Left kidney (tissue), 2 donors: ENCODE data around the gene TSC2. TPM values are rescaled to one million over a fixed set of nuclear protein-coding genes. Genes with fewer than 3 reads are reported as not detected.
"Not testable (repeated sequence)": the region's sequence is repeated elsewhere in the genome, so short reads cannot be mapped to it uniquely, and the experiment has no call there.

ENCODE experiments used
- DNase-seq: peaks from one replicate; pipeline ENCODE4 v3.0.0-alpha.2; 2013
- polyA plus RNA-seq: library from polyadenylated mRNA; unstranded; fragments of 120-200 nt; gene quantifications from one replicate; pipeline ENCODE4 v1.2.1, GENCODE V29; 2013; ENCODE audit not compliant: insufficient read length

TSC2 gene
- polyA plus RNA-seq, 1 donor: 165 TPM

DNA sequence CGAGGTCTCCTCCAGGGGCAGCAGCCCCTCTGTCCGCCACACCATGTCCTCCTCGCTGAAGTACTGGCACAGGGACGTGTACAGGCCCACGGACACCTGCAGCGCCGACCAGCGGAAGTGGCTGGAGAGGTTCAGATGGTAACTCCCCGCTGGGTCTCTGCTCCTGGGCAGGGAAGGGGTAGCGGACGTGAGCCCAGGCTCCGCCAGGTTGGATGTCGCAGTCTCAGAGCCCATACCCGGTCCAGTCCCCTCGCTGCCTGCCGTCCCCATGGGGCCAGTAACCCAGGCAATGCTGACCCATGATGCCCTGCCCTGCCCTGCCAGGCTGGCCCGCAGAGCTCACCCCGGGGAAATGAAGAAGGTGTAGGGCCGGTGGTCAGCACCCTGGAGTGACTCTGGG, 54.7 kb downstream of the TSC2 start:
- no peak for DNase-seq

DNA sequence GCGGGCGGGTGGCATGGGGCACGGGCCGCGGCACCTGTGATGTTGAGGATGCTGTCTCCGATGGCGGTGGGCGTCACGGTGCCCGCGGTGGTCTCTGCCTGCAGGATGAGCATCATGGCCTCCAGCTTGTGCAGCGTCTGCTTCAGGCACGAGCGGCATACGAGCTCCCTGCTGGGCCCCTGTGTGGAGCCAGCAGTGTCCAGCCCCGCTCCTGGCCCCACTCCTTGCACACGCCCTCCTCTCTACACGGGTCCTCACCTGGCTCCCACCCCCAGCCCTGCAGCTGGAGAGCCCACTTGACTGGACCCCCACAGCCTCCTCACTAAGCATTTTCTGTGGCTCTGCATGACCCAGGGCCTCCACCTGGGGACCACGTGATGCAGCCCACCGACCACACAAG, 56.7 kb downstream of the TSC2 start:
- DNase-seq: not testable (repeated sequence)

DNA sequence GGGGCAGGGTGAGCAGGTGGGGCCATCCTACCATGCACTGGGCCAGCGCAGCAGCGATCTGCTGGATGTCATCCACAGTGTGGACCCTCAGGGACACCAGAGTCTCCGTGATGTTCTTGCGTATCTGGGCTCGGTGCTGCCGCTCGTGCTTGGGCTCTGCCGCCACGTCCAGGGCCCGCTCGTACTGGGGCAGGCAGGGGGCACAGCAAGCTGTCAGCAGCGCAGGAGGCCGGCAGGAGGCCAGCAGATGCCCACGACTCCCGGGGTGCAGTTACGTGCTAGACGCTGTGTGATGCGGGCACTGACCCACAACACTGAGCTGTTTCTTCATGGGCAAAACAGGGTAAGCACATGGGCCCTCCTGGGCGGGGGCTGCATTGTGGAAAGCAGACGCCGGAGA, 57.5 kb downstream of the TSC2 start:
- not testable (repeated sequence) for DNase-seq

DNA sequence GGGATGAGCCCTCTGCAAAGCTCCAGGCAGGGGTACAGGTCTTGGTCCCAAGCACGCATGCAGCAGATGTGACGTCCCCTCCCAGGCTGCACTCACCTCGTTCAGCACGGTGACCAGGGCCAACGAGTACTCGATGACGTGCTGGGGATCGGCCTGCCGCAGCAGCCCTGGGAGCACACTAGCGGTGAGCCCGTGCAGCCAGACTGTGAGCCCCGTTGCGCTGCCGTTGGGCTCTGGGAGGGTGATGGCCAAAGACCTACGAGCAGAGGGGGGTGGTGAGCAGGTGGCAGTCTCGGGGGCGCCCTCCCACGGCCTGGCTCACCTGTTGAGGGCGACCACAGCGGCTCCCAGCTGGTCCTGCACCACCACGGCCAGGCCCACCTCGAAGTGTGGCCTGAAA, 58.0 kb downstream of the TSC2 start:
- DNase-seq: not testable (repeated sequence)

DNA sequence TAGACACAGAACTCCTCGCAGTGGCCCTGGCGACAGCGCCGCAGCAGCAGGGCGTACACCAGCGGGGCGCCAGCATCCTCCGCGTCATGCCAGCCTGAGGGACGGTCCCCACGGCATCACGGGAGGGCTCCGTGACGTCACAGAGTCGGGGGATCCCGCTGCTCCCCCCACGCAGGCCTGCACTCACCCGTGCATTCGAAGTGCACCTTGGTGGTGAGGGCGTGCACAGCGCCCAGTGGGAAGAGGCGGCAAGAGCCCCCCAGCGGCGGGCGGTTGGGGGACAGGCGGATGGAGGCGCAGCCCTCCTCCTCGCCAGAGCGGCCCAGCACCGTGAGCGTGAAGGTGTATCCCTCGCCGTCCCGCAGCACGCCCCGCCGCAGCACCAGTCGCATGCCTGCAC, 58.4 kb downstream of the TSC2 start:
- not testable (repeated sequence) for DNase-seq

DNA sequence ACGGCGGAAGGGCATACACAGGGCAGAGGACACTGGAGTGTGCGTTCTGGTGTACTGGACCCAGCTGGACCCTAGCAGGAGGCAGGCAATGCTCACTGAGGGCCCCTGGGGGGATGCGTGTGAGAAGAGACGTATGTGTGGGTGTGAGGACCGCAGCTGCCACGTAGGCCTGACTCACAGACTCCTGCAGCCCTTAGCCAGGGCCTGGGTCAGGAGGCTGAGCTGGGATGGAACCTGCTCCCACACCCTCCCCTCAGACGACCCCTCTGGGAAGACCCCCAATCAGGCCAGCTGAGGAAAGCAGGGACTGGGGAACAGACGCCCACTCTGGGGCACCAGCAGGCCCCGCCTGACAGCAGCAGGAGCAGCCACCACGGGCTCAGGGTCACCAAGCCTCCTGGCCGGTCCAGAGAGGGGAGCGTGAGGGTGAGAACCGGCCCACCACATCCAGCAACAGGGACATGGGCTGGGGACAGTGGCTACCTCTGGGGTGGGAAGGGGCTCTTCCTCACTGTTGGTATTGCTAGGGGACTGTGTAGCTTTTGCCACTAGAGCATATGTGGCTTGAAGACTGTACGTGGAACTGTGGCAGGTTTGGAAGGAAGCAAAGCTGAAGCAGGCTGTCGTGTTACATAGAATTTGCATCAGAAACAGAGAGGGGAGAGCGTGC, 59.5 kb downstream of the TSC2 start:
- not testable (repeated sequence) for DNase-seq

DNA sequence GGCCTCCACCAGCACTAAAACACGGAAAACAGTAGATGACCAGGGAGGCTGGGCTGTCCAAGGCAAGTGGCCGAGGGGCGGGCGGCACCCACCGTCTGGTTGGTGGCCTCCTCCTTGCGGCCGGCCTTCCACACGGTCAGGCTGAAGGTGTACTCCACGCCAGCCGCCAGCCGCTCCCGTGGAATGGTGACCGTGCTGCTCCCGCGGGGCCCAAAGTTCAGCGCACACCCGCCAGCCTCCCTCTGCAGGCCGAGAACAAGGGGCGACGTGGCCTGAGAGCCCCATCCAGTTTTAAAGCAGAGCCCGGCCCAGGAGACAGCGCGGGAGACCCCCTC, 60.0 kb downstream of the TSC2 start:
- DNase-seq: not testable (repeated sequence)

DNA sequence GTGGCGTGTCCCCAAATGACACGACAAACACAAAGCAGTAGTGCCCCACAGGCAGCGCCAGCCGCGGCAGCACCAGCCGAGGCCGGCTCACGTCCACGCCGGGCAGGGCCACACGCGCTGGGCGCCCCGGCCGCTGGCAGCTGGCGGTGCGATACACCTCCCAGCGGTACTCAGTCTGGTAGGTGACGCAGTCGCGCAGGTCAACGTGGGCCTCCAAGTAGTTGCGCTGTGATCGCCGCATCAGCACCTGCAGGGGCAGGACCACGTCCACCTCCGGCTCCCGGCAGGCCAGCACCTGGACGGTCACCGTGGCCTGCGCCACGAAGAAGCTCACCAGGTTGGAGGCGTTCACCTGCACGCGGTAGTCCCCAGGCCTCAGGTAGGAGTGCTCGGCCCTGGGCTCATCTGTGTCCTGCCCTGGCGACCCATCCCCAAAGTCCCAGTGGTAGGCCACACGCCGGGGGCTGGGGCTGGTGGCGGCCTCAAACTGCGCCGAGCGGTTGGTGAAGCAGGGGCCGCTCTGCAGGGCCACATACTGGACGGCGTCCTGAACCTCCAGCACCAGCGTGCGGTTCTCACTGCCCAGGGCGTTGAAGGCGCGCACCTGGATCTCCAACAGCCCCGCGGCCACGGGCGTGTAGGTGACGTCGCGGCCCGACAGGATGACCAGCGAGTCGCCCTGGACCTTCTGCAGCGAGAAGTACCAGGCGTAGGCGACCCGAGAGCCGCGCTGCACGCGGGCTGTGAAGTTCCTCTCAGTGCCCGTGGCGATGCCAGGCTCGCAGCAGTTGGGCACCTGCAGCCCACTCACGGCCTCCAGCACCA, 60.9 kb downstream of the TSC2 start:
- DNase-seq: not testable (repeated sequence)

DNA sequence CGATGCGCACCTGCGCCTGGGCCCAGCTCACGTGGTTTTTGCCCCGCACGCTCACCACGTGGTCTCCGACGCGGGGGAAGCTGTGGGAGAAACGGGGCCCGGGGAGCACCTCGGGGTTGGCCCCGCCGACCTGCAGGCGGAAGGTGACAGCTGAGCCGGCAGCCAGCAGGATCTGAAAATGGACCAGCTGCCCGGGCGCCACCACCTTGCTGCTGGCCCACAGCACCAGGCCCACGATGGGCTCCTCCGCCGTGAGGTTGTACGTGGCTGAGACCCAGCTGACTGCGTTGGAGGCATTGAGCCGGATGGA, 61.4 kb downstream of the TSC2 start:
- not testable (repeated sequence) for DNase-seq

DNA sequence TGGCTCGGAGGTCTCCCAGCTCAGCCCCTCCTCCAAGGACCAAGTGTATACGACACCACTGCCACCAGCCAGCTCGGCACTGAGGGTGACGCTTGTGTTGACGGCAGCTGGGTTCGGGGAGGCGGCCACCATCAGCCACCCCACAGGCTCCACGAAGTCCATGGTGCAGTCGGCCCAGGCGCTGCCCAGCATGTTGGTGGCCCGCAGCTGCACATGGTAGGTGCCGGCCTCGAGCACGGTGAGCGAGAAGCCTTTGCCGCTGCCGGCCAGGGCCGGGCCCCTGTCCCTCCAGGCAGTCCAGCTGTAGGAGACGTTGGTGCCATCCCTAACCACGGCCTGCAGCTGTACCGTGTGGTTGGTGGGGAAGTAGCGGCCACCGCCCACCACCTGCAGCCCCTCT, 62.1 kb downstream of the TSC2 start:
- not testable (repeated sequence) for DNase-seq

DNA sequence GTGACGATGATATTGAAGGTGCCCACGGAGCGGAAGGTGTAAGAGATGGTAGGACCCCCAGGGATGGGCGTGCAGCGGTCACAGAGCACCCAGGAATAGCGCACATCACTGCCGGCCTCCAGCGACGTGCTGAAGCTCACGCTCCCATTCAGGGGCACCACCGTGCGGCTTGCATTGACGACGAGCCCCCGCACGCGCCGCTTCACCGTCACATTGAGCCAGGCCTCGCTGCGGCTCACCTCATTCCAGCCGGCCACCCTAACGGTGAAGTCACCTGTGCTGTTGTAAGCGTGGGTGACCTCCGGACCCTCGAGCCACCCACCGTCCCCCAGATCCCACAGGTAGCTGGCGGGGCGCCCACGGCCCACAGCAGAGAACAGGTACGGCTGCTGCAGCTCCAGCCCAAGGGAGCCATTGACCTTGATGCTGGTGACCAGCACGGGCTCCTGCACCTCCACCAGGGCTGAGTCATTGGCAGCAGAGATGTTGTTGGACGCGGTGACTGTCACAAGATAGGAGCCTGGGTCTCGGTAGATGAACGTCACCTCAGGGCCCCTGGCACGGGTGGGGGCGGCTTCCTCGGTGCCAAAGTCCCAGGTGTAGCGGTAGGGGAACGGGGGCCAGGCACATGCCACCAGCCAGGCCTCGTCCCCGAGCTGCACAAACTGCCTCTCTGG, 62.7 kb downstream of the TSC2 start:
- DNase-seq: not testable (repeated sequence)

DNA sequence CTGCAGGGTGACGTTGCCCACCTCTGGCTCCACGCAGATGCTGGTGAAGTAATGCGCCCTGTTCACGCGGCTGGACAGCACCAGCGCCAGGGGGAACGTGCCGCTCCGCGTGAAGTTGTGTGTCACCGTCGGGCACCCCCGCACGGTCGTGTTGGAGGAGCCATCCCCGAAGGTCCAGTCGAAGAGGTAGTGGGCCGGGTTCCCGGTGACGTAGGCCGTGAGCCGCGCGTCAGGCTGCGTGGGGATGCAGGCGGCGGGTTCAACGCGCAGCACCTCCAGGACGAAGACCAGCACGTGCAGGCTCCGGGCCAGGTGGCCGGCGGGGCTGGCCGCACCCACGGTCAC, 63.2 kb downstream of the TSC2 start:
- not testable (repeated sequence) for DNase-seq

DNA sequence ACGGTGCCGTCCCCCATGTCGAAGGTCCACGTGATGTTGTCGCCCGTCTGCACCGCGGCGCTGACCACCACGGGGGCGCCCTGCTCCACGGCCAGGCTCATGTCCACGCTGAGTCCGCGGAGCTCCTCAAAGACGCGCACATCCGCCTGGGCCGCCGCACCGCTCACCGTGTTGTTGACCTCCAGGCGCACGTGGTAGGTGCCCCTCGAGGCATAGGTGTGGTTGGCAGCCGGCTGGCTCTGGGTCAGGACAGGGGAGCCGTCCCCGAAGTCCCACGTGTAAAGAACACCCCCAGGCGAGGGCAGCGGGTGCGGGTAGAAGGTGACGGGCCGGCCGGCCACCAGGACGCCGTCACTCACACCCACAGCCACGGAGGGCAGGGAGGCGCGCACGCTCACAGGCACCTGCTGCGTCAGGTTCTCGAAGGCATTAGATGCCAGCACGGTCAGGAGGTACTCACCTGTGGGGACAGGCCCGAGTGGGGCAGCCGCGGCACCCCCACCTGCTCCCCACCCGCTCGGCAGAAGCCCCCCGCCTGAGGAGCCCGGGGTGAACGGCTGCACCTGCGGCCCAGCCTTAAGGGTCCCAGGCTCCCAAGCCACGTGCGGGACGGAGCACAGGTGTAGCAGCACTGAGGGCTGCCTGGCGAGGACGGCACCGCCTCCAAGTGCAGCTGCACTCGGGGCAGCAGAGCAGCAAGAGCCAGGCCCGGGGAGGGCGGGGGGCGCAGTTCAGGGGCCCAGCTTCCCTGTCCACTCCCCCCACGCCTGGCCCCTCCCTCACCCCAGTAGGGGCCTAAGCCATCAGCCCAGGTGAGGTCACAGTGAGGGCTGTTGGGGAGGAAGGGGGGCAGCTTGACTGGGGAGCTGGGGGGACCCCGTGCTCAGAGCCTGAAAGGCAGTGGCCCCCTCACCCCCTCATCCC, 63.9 kb downstream of the TSC2 start:
- DNase-seq: not testable (repeated sequence)

DNA sequence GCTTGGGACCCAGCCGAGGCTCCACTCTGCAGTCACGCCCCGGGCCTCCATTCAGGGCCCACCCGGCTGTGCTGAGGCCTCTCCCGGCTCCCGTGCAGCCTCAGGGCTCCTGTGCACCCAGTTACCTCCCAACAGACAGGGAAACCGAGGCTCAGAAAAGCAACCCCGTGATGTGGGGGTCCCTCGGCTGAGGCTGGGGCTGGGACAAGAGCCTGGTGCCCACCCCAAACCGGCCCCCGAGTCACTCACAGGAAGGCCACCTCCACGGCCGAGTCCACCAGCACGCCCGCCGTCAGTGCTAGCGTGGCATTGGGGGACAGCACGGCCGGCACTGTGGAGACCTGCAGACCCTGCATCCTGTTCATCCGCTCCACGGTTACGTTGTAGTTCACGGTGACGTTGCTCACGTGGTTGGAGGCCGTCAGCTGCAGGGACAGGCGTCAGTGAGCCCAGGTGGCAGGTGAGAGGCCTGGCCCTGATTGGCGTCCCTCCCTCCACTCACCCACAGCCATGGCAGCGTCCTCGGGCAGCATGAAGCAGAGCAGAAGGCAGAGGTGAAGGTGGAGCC, 64.8 kb downstream of the TSC2 start:
- DNase-seq: not testable (repeated sequence)

DNA sequence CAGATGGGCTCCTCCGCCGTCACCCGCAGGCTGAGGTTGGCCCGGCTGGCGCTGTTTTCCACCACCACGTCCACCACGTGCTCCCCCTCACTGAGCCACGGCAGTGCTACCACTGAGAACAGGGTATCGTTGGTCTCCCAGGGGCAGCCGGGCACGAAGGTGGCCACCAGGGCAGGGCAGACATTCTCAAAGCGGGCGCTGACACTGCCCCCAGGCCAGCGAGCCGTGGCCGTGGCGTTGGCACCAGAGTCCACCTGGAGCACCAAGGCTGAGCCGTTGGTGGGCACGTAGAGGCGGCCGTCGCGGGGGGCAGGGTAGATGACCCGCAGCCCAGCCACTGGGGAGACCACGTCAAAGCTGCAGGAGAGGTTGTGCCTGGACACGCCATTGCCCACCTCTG, 66.4 kb downstream of the TSC2 start:
- not testable (repeated sequence) for DNase-seq

DNA sequence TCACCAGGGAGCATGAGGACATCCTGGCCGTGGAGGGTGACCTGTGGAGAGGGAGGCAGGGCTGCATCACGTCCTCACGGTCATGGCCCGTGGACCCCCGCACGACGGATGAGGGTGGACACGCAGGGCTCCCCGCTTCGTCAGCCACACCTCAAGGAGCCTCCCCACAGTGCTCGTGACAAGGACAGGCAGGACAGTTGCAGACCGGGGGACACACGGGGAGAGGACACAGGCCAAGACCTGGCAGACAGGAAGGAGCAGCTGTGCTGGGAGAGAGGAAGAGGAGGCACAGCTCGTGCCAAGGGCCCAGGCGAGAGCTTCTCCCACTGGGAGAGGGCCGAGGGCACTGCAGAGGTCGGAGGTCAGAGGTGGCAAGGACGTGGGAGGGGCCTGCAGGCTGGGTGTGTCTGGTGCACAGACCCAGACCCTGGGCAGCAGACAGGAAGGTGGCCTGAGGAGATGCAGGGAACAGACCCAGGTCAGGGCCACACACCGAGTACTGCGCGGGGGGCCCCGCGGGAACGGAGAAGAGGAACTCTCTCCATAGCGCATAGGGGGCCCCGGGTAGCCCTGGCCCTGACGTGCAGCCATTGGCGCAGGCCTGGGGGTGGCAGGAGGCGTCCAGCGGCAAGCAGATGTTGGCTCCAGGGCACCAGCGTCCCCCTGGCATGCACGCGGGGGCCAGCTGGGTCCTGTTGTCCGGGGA, 67.3 kb downstream of the TSC2 start:
- DNase-seq: not testable (repeated sequence)

DNA sequence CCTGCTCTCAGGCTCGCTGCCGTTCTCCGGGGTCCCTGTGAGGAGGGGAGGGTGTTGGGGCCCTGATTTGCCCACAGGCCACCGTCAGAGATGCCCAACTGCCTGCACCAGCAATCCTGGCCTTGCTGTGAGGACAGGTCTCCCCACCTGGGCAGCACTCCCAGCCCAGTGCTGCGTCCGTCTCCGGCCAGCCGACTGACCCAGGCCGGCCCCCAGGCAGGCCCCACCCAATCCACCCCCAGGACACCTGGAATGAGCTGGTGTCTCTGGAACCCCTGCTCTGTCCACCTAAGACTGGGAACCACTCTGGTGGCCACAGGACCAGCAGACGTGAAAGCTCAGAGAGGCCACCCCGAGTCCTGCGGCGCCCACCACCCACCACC, 67.8 kb downstream of the TSC2 start:
- no peak for DNase-seq

DNA sequence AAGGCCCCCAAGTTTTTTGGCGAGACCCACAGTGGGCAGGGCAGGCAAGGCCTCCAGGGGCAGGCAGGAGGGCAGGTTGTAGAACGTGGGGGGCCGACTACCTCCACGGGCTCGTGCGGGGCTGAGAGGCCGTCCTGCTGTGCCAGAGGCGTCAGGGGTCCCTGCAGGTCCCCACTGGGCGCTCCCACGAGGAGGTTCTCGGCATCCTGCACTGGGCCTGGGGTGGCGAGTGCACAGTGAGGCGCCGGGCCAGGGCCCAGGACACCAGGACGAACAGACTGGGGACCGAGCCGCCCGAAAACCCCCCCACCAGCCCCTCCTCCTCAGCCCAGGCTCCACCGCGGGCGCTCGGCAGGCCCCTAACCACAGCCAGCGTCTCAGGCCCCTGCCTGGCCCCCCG, 68.6 kb downstream of the TSC2 start:
- not testable (repeated sequence) for DNase-seq

DNA sequence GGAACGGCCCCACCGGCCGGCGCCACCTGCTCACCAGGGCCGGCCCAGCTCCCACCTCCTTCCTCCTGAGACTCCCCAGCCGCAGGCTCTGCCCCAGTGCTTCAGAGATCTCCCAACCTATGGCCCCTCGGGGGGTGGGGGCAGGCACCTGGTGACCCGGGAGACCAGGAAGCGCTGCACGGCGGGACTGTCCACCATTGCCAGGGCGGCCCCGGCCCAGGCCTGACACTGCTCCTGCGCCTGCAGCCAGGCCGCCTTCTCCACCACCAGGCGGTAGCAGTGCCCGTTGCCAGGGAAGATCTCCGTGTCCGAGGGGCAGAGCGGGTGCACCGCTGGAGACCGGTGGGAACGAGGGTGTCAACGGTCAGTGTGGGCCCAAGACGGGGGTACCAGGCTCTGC, 69.6 kb downstream of the TSC2 start:
- DNase-seq: not testable (repeated sequence)

DNA sequence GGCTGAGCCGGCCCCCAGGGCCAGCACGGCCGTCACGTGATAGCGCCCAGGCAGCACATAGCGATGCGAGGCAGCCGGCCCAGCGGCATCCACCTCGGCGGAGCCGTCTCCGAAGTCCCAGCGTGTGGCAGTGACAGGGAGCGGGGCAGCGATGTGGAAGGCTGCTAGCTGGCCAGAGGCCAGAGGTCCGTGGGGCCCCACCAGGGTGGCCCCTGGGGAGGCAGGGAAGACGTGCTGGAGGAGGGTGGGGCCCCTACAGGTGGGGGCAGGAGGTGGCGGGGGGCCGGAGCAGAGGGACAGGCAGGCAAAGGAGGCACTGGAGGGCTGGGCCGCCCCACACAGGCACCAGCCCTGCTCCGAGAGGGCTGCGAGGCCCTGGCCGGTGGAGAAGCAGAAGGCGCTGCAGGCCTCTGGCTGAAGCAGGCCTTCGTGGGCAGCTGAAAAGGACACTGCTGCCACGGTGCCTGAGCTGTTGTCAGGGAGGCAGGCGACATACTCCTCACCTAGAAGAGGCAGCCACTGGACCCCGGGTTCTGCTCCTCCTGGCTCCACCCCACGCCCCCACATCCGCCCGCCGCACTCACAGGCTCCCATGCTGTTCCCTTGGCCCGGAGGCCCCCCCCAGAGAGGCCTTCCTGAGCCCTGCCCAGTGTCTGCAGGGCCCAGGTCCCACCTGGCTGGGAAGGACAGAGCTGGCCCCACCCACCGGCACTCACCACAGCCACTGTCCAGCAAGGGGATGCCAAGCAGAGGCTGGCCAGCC, 70.4 kb downstream of the TSC2 start:
- not testable (repeated sequence) for DNase-seq
